Fibroblast of skin of scalp (primary cell): ENCODE data around the gene TECR.
"Not testable (repeated sequence)": the region's sequence is repeated elsewhere in the genome, so short reads cannot be mapped to it uniquely, and the experiment has no call there.

ENCODE experiments used
- DNase-seq: peaks from one replicate; pipeline ENCODE4 v3.0.0-alpha.2; 2013

The TECR gene

DNA sequence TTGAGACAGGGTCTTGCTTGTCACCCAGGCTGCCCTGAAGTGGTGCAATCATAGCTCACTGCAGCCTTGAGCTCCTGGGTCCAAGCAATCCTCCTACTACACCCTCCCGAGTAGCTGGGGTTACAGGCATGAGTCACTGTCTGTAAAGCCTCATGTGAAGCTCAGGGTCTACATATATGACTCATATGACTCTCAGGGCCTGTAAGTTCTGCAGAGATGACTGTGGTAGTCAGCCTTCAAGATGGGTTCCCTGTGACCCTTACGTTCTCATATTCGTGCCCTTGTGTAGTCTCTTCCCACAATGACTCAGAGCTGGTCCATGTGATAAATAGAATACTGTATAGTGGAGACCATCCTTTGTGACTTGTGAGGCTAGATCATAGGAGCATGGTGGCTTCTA is 55.8 kb downstream of the TECR start:
- peak; percentile 47 for DNase-seq

DNA sequence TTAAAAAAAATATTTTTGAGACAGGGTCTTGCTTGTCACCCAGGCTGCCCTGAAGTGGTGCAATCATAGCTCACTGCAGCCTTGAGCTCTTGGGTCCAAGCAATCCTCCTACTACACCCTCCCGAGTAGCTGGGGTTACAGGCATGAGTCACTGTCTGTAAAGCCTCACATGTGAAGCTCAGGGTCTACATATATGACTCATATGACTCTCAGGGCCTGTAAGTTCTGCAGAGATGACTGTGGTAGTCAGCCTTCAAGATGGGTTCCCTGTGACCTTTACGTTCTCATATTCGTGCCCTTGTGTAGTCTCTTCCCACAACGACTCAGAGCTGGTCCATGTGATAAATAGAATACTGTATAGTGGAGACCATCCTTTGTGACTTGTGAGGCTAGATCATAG is 60.0 kb downstream of the TECR start:
- DNase-seq: not testable (repeated sequence)

- DNase-seq: no peak
Measured at GRCh38 chr19:14595558-14595957, 66.2 kb downstream of the TECR start.

GRCh38 chr19:14599548-14600147 is 70.3 kb downstream of the TECR start:
- DNase-seq: no peak

DNA sequence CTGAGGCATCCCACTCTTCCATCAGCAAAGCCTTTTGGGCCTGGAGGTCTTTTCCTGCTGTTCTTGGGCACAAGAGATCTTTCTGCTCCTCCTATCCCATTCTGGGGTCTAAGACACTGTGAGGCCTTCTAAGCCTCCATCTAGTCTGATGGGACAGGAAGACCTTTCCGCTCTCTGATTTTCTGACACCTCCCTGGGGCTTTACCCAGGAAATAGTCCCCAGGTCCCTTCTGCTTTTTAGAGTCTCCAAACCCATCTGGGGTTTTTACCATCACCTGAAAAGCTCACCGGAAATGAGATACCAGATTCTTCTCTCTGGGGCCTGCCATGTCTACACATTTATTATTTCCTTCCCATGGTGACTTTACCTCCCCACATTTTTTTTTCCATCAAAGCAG is 74.6 kb downstream of the TECR start:
- no peak for DNase-seq

DNA sequence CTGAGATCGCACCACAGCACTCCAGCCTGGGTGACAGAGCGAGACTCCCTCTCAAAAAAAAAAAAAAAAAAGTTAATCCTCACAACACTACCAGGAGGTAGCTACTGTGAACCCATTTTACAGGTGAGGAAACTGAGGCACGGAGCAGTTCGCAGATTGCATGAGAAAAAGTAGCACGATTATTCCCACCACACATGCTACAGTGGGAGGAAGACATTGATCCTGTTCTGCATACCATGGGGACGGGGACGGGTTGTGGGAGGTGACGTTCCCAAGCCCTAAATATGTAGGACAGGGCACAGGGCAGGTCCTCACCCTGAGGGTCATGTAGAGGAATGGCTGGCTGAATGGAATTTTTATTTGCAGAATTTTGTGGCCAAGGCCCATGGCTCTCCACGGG is 77.2 kb downstream of the TECR start:
- no peak for DNase-seq

DNA sequence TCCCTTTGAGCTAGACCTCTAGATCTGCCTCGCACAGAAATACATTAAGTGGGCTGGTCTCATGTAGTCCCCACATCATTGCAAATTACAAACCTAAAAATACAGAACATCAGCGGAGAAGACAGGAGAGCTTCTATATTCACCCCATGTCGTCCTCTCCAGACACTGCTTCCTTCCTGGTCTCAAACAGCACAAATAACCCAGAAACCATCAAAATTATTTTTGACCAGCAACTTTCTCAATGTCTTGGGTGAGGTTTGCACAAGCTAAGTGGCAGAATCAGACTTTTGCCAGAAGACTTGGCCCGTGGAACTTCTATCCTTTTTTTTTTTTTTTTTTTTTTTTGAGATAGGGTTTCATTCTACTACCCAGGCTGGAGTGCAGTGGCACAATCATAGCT is 81.7 kb downstream of the TECR start:
- DNase-seq: no peak

DNA sequence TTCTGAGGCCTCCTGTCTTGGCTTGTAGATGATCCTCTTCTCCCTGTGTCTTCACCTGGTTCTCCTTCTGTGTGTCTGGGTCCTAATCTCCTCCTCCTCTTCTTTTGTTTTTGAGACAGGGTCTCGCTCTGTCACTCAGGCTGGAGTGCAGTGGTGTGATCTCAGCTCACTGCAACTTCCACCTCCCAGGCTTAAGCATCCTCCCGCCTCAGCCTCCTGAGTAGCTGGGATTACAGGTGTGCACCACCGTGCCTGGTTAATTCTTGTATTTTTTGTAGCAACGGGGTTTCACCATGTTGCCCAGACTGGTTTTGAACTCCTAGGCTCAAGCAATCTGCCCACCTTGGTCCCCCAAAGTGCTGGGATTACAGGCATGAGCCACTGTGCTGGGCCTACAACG is 82.8 kb downstream of the TECR start:
- DNase-seq: not testable (repeated sequence)

DNA sequence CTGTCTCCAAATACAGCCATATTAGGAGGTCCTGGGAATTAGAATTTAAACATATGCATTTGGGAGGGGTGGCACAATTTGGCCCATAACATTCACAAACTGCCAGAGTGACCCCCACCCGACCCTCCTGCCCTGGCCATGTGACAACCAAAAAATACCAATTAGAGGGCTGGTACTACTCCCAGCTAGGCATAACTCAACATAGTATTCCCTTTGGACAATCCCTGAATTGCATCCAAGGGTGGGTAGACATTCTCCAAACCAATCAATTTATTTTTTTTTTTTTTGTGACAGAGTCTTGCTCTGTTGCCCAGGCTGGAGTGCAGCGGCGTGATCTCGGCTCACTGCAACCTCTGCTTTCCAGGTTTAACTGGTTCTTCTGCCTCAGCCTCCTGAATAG is 83.3 kb downstream of the TECR start:
- DNase-seq: no peak

DNA sequence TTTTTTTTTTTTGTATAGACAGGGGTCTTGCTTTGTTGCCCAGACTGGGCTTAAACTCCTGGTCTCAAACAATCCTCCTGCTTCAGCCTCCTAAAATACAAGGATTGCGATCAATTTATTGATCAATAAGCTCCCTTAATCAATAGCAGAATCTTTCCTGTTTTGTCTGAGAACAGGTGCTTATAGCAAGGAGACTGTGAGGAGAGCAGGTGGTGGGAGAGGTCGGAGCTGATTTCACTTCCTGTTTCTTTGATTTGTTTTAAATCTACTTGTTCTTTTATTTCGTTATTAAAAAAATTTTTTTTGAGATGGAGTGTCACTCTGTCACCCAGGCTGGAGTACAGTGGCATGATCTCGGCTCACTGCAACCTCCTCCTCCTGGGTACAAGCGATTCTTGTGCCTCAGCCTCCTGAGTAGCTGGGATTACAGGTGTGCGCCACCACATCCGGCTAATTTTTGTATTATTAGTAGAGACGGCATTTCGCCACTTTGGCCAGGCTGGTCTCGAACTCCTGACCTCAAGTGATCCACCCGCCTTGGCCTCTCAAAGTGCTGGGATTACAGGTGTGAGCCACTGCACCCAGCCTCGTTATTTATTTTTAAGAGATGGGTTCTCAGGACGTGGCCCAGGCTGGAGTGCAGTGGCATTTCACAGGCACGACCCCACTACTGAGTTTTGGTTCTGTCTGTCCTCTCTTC is 84.2 kb downstream of the TECR start:
- not testable (repeated sequence) for DNase-seq

DNA sequence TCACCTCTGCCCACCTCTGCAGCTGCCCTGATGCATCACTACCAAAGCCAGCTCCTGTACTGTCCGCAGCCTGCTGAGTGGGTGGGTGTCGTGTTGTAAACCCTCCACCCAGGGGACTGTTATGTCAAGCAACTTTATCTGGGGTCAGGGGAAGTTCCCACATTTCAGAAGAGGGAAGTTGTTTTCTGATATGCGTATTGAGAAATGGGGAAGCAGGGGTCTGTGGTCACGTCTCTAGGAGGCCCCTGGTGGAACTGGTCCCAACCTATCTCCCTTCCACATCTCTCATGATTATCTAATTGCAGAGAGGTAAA is 84.7 kb downstream of the TECR start:
- no peak for DNase-seq
